HEK293 (cell line): Measurements from ENCODE around the gene MAGEF1.

Source experiments
- CTCF ChIA-PET: fragments of 350-600 bp; formaldehyde crosslinking; extraction: SDS; loops from one replicate; lab custom pipeline; 2021; ENCODE audit warnings: antibody characterized with exemption; lab: Yijun Ruan, JAX
- POLR2A ChIA-PET: fragments of 300-600 bp; formaldehyde crosslinking; extraction: SDS; loops from one replicate; lab custom pipeline; 2020; ENCODE audit warnings: antibody characterized with exemption, inconsistent platforms; lab: Yijun Ruan, JAX
- H3K27ac ChIP-seq: fragments of 200-500 bp; sonication (Bioruptor generic); 2 replicates; pipeline ENCODE4 v1.5.1; 2014; ENCODE audit warnings: low read depth, low read length, control low read depth, inconsistent platforms; ENCODE audit errors: extremely low read depth
- H3K36me3 ChIP-seq, 2 experiments: fragments of 200-500 bp in 1 of 2; sonication (Bioruptor generic) in 1 of 2; 1 replicate in 1 of 2; 2 replicates in 1 of 2; pipeline ENCODE4 v1.5.1; 2014 to 2017; ENCODE audit warnings: inconsistent platforms in 2 of 2, low read length in 2 of 2; ENCODE audit not compliant: control insufficient read depth in 2 of 2, insufficient read depth in 1 of 2
- H3K4me1 ChIP-seq: fragments of 200-500 bp; sonication (Bioruptor generic); 2 replicates; pipeline ENCODE4 v1.5.1; 2014; ENCODE audit warnings: mild to moderate bottlenecking, low read length, inconsistent platforms; ENCODE audit not compliant: control insufficient read depth, insufficient read depth
- H3K4me3 ChIP-seq: 2 replicates; pipeline ENCODE4 v1.5.1; 2011; ENCODE audit warnings: low read depth, mild to moderate bottlenecking, control low read depth, low read length, moderate library complexity
- H3K9me3 ChIP-seq: fragments of 200-500 bp; sonication (Bioruptor generic); 2 replicates; pipeline ENCODE4 v1.5.1; 2014; ENCODE audit warnings: low read depth, low read length, inconsistent platforms; ENCODE audit not compliant: control insufficient read depth, insufficient read depth
- BCL11B ChIP-seq: fragments of 450-650 bp; formaldehyde crosslinking; IDR thresholded peaks from 2 replicates; pipeline ENCODE4 v1.5.1; 2016; ENCODE audit warnings: low read depth, missing biosample characterization, missing genetic modification characterization
- GFI1B ChIP-seq: fragments of 450-650 bp; formaldehyde crosslinking; IDR thresholded peaks from 2 replicates; pipeline ENCODE4 v1.5.1; 2016; ENCODE audit warnings: missing biosample characterization, missing genetic modification characterization
- GLI2 ChIP-seq: fragments of 450-650 bp; formaldehyde crosslinking; IDR thresholded peaks from 2 replicates; pipeline ENCODE4; 2017; ENCODE audit warnings: missing biosample characterization, missing genetic modification characterization, low read depth, borderline replicate concordance
- GLIS1 ChIP-seq: fragments of 450-650 bp; formaldehyde crosslinking; IDR thresholded peaks from 2 replicates; pipeline ENCODE4 v1.5.1; 2016; ENCODE audit warnings: missing biosample characterization, missing genetic modification characterization
- HIC1 ChIP-seq: fragments of 450-650 bp; formaldehyde crosslinking; IDR thresholded peaks from 2 replicates; pipeline ENCODE4 v1.5.1; 2016; ENCODE audit warnings: missing biosample characterization, missing genetic modification characterization
- HOXD13 ChIP-seq: sonication (generic); formaldehyde crosslinking; IDR thresholded peaks from 2 replicates; pipeline ENCODE4 v1.8.0; 2022; ENCODE audit warnings: missing genetic modification reagents, borderline replicate concordance
- OSR2 ChIP-seq: fragments of 450-650 bp; formaldehyde crosslinking; IDR thresholded peaks from 2 replicates; pipeline ENCODE4 v1.5.1; 2016; ENCODE audit warnings: missing biosample characterization, missing genetic modification characterization
- PRDM4 ChIP-seq: fragments of 450-650 bp; formaldehyde crosslinking; IDR thresholded peaks from 2 replicates; pipeline ENCODE4 v1.5.1; 2017; ENCODE audit warnings: missing biosample characterization, missing genetic modification characterization
- REPIN1 ChIP-seq: fragments of 450-650 bp; formaldehyde crosslinking; IDR thresholded peaks from 2 replicates; pipeline ENCODE4 v1.5.1; 2017; ENCODE audit warnings: missing biosample characterization, missing genetic modification characterization, low read depth
- REST ChIP-seq: fragments of 450-650 bp; formaldehyde crosslinking; IDR thresholded peaks from 2 replicates; pipeline ENCODE4 v1.5.1; 2016; ENCODE audit warnings: missing biosample characterization, missing genetic modification characterization
- TCF7L2 ChIP-seq: IDR thresholded peaks from 2 replicates; pipeline ENCODE4 v1.6.1; 2011; ENCODE audit warnings: low read depth, mild to moderate bottlenecking, inconsistent platforms, low read length, moderate library complexity, borderline replicate concordance
- TRIM28 ChIP-seq: IDR thresholded peaks from 2 replicates; pipeline ENCODE4 v1.6.1; 2011; ENCODE audit warnings: low read length, control low read depth, borderline replicate concordance
- ZBTB20 ChIP-seq: fragments of 450-650 bp; formaldehyde crosslinking; IDR thresholded peaks from 2 replicates; pipeline ENCODE4 v1.5.1; 2016; ENCODE audit warnings: missing biosample characterization, missing genetic modification characterization
- ZBTB8A ChIP-seq: fragments of 450-650 bp; formaldehyde crosslinking; IDR thresholded peaks from 2 replicates; pipeline ENCODE4 v1.5.1; 2016; ENCODE audit warnings: missing biosample characterization, missing genetic modification characterization
- ZNF121 ChIP-seq: fragments of 450-650 bp; formaldehyde crosslinking; IDR thresholded peaks from 2 replicates; pipeline ENCODE4 v1.5.1; 2016; ENCODE audit warnings: missing biosample characterization, missing genetic modification characterization
- ZNF175 ChIP-seq: fragments of 450-650 bp; formaldehyde crosslinking; IDR thresholded peaks from 2 replicates; pipeline ENCODE4 v1.5.1; 2016; ENCODE audit warnings: missing biosample characterization, missing genetic modification characterization
- ZNF202 ChIP-seq: fragments of 450-650 bp; formaldehyde crosslinking; IDR thresholded peaks from 2 replicates; pipeline ENCODE4 v1.5.1; 2016; ENCODE audit warnings: missing biosample characterization, missing genetic modification characterization, borderline replicate concordance
- ZNF266 ChIP-seq: fragments of 450-650 bp; formaldehyde crosslinking; IDR thresholded peaks from 2 replicates; pipeline ENCODE4 v1.5.1; 2016; ENCODE audit warnings: missing biosample characterization, missing genetic modification characterization, low read depth
- ZNF341 ChIP-seq: fragments of 450-650 bp; formaldehyde crosslinking; IDR thresholded peaks from 2 replicates; pipeline ENCODE4; 2016; ENCODE audit warnings: low read depth, missing biosample characterization, missing genetic modification characterization
- ZNF501 ChIP-seq: fragments of 450-650 bp; formaldehyde crosslinking; IDR thresholded peaks from 2 replicates; pipeline ENCODE4 v1.5.1; 2016; ENCODE audit warnings: missing biosample characterization, missing genetic modification characterization
- ZNF544 ChIP-seq: fragments of 450-650 bp; formaldehyde crosslinking; IDR thresholded peaks from 2 replicates; pipeline ENCODE4 v1.5.0; 2017; ENCODE audit warnings: missing biosample characterization, missing genetic modification characterization
- ZNF626 ChIP-seq: fragments of 450-650 bp; sonication (Bioruptor Pico); formaldehyde crosslinking; IDR thresholded peaks from 2 replicates; pipeline ENCODE4 v1.5.1; 2018; ENCODE audit warnings: missing biosample characterization, missing genetic modification characterization, inconsistent platforms
- ZXDB ChIP-seq: fragments of 450-650 bp; formaldehyde crosslinking; IDR thresholded peaks from 2 replicates; pipeline ENCODE4 v1.5.1; 2016; ENCODE audit warnings: missing biosample characterization, missing genetic modification characterization

Gene MAGEF1

GRCh38 chr3:184682671-184683070 is 29.2 kb downstream of the MAGEF1 start:
- Histone ChIP-seq H3K4me3 (no peak overlapping the region), H3K27ac (no peak overlapping the region), H3K9me3 (no peaks in the 10 kb centered on the region), H3K4me1 (peaks cover 10% of the 10 kb centered on the region), H3K36me3 (no peaks in the 10 kb centered on the region)
- POLR2A ChIA-PET = no interaction called here
- CTCF ChIA-PET = no interaction called here
- no peak for TF ChIP-seq ZNF175 (tag by site-specific recombination)
- no peak for TF ChIP-seq ZNF501
- no peak for TF ChIP-seq GFI1B (tag by site-specific recombination)
- no peak for TF ChIP-seq ZNF626 (tag by site-specific recombination)
- TF ChIP-seq REST = no peak
- no peak for TF ChIP-seq REPIN1
- TF ChIP-seq ZNF202 (tag by site-specific recombination) = no peak
- no peak for TF ChIP-seq HIC1 (tag by site-specific recombination)
- TF ChIP-seq ZNF266 = no peak

GRCh38 chr3:184680385-184681345 is 31.2 kb downstream of the MAGEF1 start:
- ChIA-PET POLR2A (interaction anchor here (0.5 to 1.2 kb wide), 3 partner anchors 31 to 297 kb away, joined by 3 read pairs; partner anchors contain the start of genes EPHB3 and MAGEF1), CTCF (interaction anchor here (0.8 kb wide), 1 partner anchor 119 kb away, joined by 3 read pairs; the partner anchor contains the start of gene EPHB3)
- Histone ChIP-seq H3K27ac (peak overlapping the region; percentile 45), H3K4me1 (peaks cover 8% of the 10 kb centered on the region), H3K36me3 (no peaks in the 10 kb centered on the region), H3K9me3 (no peaks in the 10 kb centered on the region), H3K4me3 (no peak overlapping the region)
- TF ChIP-seq TCF7L2 = peak; percentile 48; the same call in 1 of the 2 replicates
- TF ChIP-seq ZNF341 (tag by site-specific recombination) = peak; percentile 25; the same call in 1 of the 2 replicates
- TF ChIP-seq ZNF121 (tag by site-specific recombination) = peak; percentile 51; the same call in 1 of the 2 replicates
- peak; percentile 62 for TF ChIP-seq ZBTB20 (tag by site-specific recombination)
- no peak for TF ChIP-seq ZNF544 (tag by site-specific recombination)
- no peak for TF ChIP-seq PRDM4
- peak; percentile 34; the same call in 1 of the 2 replicates for TF ChIP-seq ZXDB
- TF ChIP-seq BCL11B (tag by site-specific recombination) = 0 out of 2 replicates have a peak, but pooled peaks have one; percentile 24
- peak; percentile 76; the same call in 1 of the 2 replicates for TF ChIP-seq HOXD13 (CRISPR knock-in tag)
- no peak for TF ChIP-seq GLI2 (tag by site-specific recombination)
- peak; percentile 60 for TF ChIP-seq OSR2 (tag by site-specific recombination)
- TF ChIP-seq ZBTB8A (tag by site-specific recombination) = peak; percentile 84
- peak; percentile 74 for TF ChIP-seq GLIS1 (tag by site-specific recombination)
- TF ChIP-seq TRIM28 = no peak
- no peak for TF ChIP-seq ZNF202 (tag by site-specific recombination)
